Measurements from ENCODE around the gene PTCH1.

PTCH1 gene

GRCh38 chr9:95516734-95517558, at the start of gene PTCH1:
TSS of gene PTCH1 (minus strand) at chr9:95516971.
- peak; percentile 57 for DNase-seq

- DNase-seq = no peak
Measured at GRCh38 chr9:95565982-95566381, 49.2 kb upstream of the PTCH1 start.

- DNase-seq = no peak
Measured at GRCh38 chr9:95561913-95562312, 45.1 kb upstream of the PTCH1 start.

- DNase-seq = no peak
Measured at GRCh38 chr9:95557142-95557541, 40.4 kb upstream of the PTCH1 start.

GRCh38 chr9:95556521-95556920, 39.8 kb upstream of the PTCH1 start:
- DNase-seq = no peak

GRCh38 chr9:95552814-95553546, 36.2 kb upstream of the PTCH1 start:
- peak; percentile 27 for DNase-seq

GRCh38 chr9:95552255-95552654, 35.5 kb upstream of the PTCH1 start:
- DNase-seq = no peak

- DNase-seq = no peak
Measured at GRCh38 chr9:95551406-95551805, 34.6 kb upstream of the PTCH1 start.

GRCh38 chr9:95545831-95546567, 29.2 kb upstream of the PTCH1 start:
- DNase-seq = no peak

GRCh38 chr9:95533996-95534680, 17.4 kb upstream of the PTCH1 start:
- DNase-seq = no peak

- no peak for DNase-seq
Measured at GRCh38 chr9:95529910-95530309, 13.1 kb upstream of the PTCH1 start.

GRCh38 chr9:95528908-95529502, 12.2 kb upstream of the PTCH1 start:
- no peak for DNase-seq

GRCh38 chr9:95522871-95523370, 6.2 kb upstream of the PTCH1 start:
- no peak for DNase-seq

GRCh38 chr9:95521699-95522098, 4.9 kb upstream of the PTCH1 start:
- DNase-seq = no peak

GRCh38 chr9:95517559-95518425, 1.0 kb upstream of the PTCH1 start:
- no peak for DNase-seq

GRCh38 chr9:95516221-95516733, 494 bp downstream of the PTCH1 start:
- peak; percentile 7 for DNase-seq

- DNase-seq = peak; percentile 52
Measured at GRCh38 chr9:95515272-95516113, 1.3 kb downstream of the PTCH1 start.

GRCh38 chr9:95514342-95514741, 2.4 kb downstream of the PTCH1 start:
- DNase-seq = no peak

GRCh38 chr9:95513711-95514110, 3.1 kb downstream of the PTCH1 start:
- DNase-seq = no peak

GRCh38 chr9:95512709-95513095, 4.1 kb downstream of the PTCH1 start:
- DNase-seq = no peak

Measured in CD4-positive, alpha-beta T cell treated with Interleukin-17A for 4 hours (primary cell).